Stimulated activated CD8-positive, alpha-beta memory T cell treated with anti-CD3 and anti-CD28 coated beads, Interleukin-2, amount 100 ng/mL, for 48 hours (primary cell): ENCODE data around the gene GRB10.
"Not testable (repeated sequence)": the region's sequence is repeated elsewhere in the genome, so short reads cannot be mapped to it uniquely, and the experiment has no call there.

Experiments used
- DNase-seq, 2 donors: peaks; one replicate each; pipeline ENCODE4 v3.0.0-alpha.2; 2020; ENCODE audit warnings: low read depth in 2 of 2

The GRB10 gene

GRCh38 chr7:50779427-50779826 lies 3.3 kb downstream of the GRB10 start:
- no peak for DNase-seq

- DNase-seq: no peak
These were observed 4.5 kb downstream of the GRB10 start for GRCh38 chr7:50778189-50778588.

DNA sequence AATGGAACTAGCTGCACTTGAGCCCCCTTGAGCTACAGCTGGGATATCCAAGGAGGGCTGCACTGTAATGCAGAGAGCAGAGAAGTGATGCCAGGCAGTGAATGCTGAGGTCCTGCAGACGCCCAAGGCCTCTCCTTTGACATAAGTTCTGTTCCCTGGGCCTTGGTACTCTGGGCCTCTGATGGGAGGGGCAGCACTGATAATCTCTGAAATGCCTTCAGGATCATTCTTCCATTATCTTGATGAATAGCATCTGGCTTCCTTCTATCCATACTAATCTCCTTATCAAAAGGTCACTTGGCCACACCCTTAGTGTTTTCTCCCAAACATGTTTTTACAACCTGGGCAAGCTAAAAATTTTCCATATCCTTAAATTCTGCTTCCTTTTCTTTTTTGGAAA lies 6.9 kb downstream of the GRB10 start:
- DNase-seq: no peak

DNA sequence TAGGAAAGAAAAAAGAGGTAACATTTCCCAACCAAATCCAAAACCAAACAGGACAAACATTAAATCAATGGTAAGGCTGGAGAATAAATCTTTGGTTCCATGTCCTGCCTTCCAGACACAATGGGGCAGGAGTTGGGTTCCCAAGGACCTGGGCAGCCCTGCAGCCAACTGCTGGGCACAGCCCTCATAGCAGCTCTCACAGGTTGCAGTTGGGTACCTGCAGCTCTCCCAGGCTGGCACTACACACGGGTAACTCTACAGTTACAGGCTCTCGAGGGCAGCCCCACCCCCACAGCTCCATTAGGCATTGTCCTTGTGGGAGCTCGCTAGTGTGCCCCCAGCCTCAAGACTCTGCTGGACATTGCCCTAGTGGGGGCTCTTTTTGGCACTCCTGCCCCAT lies 7.5 kb downstream of the GRB10 start:
- no peak for DNase-seq

DNA sequence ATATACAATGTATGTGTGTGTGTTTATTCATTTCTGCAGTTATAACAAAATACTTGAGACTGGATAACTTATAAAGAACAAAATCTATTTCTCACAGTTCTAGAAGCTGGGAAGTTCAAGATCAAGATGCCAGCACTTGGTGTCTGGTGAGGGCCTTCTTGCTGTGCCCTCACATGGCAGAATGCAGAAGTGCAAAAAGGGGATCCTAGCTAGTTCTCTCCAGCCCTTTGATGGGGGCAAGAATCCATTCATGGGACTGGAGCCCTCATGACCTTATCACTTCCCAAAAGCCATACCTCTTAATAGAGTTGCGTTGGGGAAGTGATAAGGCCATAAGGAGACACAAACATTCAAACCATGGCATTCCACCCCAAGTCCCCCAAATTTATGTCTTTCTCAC lies 8.4 kb downstream of the GRB10 start:
- DNase-seq: no peak

DNA sequence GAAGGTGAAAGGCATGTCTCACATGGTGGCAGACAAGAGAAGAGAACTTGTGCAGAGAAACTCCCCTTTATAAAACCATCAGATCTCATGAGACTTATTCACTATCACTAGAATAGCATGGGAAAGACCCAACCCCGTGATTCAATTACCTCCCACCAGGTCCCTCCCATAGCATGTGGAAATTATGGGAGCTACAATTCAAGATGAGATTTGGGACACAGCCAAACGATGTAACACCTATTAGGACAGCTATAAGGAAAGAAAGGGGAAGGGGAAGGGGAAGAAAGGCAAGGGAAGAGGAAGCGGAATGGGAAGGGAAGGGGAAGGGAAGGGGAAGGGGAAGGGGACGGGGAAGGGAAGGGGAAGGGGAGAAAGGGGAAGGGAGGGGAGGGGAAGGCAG lies 9.6 kb downstream of the GRB10 start:
- DNase-seq: not testable (repeated sequence)

GRCh38 chr7:50771120-50772002 lies 11.3 kb downstream of the GRB10 start:
- no peak for DNase-seq

DNA sequence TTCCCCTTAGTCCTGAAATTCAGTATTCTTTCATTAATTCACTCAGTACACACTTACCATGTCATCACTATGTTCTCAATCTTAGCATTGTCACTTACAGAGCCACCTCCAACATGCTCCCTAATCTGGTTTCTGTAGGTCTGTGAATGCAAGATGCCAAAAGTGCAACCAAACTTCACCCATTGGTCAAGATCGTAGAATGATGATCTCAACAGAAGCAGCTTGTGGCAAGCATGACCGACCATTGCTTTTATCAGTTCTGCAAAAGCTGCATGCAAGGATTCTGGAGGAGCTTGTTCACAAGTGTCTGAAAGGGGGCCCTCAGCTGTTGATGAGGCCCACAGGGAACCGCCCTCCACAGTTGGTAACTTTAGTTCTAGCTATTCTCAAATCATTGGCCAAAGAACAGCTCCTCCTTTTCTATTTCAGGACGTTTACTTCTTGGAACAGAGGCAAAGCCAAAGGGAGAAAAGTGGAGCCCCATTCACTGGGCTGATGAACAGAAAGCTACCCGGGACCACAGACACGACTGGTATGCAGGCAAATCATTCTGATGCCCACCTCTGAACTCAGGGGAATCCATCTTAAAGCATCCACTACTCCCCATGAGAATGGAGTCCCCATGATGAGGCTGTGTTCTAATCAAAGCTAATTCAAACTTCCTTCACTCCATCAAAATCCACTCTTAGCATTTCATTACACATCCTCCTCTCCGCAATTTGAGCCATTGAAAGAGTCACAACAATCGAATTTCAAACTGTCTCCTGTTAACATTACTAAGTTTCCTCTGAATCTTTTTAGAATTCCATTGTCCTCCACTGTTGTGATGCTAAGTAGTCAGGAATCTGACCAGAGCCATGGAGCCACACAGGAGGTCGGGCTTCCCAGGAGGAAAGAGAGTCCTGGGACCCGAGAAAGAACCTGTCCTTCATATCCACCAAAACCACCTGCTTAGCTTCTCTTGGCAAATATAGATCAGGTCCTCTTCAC lies 13.9 kb downstream of the GRB10 start:
- no peak for DNase-seq

- no peak for DNase-seq
These were observed 15.9 kb downstream of the GRB10 start for GRCh38 chr7:50766849-50767207.

DNA sequence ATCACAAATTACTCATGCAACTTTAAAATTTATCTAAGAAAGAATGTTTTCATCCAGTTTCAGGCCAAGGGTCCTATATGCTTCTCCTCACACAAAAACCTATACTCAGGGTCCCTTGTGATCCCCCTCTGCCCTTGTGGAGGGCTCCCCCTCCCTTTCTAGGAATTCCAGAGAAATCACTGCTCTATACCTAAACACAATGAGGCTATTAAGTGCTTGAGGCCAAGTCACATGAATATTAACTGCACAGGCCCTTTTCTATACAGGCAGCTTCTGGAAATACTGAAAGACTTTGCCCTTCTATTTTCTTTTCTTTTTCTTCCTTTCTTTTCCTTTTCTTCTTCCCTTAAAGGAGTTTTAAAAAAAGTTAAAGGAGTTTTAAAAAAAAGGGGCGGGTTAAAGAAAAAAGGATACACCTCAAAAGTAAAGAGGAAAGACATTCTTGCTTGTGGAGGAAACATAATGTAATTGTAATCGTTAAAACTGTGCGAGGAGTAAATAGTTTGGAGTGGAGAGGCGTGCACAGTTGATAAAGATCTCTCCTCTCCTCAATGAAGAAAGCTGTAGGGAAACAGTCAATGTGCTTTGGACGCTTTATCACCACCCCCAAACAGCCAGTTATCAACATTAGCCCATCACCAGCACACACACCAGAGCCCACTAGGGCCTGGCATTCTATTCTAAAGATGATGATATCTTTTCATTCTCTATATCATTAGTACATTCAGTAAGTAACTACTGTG lies 16.4 kb downstream of the GRB10 start:
- no peak for DNase-seq

DNA sequence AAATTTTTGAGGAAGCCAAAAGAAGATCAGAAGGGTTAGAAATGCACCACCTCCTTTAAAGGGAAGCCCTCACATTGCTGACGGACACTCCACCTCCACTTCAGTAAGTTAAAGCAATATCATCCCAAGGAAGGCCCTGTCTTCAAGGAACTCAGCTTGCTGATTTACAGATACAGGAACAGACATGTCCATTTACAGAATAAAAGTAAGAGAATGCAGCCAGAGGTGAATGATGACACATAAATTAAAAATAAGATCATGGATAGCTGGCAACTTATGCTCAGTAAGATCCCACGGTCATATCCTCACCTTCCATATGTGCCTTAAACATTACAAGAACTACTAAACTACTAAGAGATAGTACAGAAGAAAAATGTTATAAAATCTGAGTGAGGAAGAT lies 20.4 kb downstream of the GRB10 start:
- no peak for DNase-seq

- DNase-seq: no peak
These were observed 21.0 kb downstream of the GRB10 start for GRCh38 chr7:50761713-50762112.

DNA sequence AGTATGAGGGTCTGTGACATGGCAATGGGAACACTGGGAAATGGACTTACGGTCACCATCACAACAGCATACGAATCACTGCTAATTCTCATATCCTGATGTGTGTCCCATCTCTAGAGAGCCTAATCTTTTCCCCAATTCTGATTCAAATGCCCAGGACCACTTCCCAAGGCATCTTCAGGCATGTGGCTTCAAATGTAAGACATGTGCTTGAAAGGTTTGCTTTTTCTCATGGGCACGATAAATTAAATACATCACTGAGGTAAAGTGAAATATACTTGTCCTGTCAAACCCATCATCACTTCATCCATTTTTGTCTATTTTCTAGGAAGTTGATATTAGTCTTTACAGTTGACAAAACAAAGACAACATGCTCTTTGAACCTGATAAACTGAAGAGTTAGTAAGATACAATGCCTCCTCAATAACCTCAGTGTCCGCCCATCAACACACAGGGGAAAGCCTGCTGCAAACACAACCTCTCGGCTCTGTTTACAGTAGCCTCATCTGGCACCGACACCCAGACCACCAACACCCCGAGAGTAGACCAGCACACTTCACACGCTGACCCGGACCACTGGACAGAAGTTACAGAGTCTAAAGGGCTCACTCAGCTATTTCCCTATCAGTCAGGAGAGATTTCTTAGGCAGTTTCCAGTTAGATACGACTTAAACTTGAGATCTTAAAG lies 24.8 kb downstream of the GRB10 start:
- no peak for DNase-seq

GRCh38 chr7:50756180-50756579 lies 26.5 kb downstream of the GRB10 start:
- no peak for DNase-seq

DNA sequence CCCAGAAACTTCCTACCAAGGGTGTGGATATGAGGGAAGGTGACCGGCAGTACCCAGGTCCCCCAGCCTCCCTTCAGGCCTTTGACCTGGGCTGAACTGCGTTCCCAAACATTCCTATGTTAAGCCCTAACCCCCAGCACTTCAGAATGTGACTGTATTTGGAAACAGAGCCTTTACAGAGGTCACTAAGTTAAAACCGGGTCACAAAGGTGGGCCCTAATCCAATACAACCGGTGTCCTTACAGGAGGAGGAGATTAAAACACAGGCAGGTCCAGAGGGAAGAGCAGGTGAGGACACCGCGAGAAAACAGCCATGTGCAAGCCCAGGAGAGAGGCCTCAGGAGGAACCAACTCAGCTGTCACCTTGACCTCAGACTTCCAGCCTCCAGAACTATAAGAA lies 28.0 kb downstream of the GRB10 start:
- DNase-seq: no peak

GRCh38 chr7:50754241-50754640 lies 28.5 kb downstream of the GRB10 start:
- DNase-seq: no peak

DNA sequence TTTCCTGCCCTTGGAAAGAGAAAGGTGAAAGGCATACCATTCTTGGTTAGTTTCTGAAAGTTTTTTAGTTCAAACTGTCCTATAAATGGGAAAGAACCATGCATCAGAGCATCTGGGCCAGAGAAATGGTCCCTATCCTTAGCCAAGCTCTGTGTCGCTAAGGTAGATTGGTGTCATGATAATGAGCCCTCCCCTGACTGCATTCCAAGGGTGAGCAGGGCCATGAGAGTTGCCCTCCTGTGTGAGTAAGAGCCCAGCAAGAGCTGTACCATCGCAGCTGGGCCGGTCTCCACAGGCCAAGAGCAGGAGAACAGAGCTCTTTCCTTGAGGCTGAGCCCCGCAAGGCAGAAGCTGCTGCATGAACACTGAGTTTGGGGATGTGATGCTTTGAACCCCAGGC lies 30.3 kb downstream of the GRB10 start:
- no peak for DNase-seq

GRCh38 chr7:50751146-50751545 lies 31.6 kb downstream of the GRB10 start:
- DNase-seq: no peak

GRCh38 chr7:50749896-50750295 lies 32.8 kb downstream of the GRB10 start:
- no peak for DNase-seq

DNA sequence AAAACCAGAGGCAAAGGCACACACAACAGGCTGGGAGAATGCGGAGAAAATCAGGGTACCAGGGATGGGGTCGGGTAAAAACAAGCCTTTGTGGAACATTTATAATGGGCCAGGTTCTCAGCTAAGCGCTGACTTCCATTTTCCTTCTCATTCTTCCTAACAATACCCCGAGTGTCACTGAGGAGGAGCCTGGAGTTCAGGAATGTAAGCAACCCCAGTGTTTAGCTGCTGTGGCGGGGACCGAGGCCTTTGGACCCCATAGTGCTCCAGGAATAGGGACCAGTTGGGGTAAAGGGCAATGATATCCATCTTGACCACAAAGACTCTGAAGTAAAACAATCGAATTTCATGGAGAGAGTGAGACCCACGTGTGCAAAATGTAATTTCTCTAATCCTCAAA lies 34.2 kb downstream of the GRB10 start:
- no peak for DNase-seq

GRCh38 chr7:50745835-50746234 lies 36.9 kb downstream of the GRB10 start:
- DNase-seq: no peak
